KMS-11 (cell line): ENCODE measurements around the gene HMX2.

Experiments
- H2AFZ ChIP-seq: fragments of 200-600 bp; sonication (generic); 2 replicates; pipeline ENCODE4 v1.6.1; 2016; ENCODE audit warnings: antibody characterized with exemption, mixed run types, low read depth
- H3K27ac ChIP-seq: fragments of 200-600 bp; sonication (generic); 2 replicates; pipeline ENCODE4 v1.6.1; 2016; ENCODE audit warnings: mild to moderate bottlenecking, mixed run types
- H3K27me3 ChIP-seq: fragments of 200-600 bp; sonication (generic); 2 replicates; pipeline ENCODE4 v1.6.1; 2017; ENCODE audit warnings: mild to moderate bottlenecking, low read depth, mixed run types, moderate library complexity; ENCODE audit not compliant: insufficient read depth
- H3K36me3 ChIP-seq: fragments of 200-600 bp; sonication (generic); 2 replicates; pipeline ENCODE4 v1.6.1; 2017; ENCODE audit warnings: mild to moderate bottlenecking, mixed run types; ENCODE audit not compliant: insufficient read depth
- H3K4me1 ChIP-seq: fragments of 200-600 bp; sonication (generic); 2 replicates; pipeline ENCODE4 v1.6.1; 2016; ENCODE audit warnings: mild to moderate bottlenecking, low read depth, mixed run types; ENCODE audit not compliant: poor library complexity, severe bottlenecking
- H3K4me2 ChIP-seq: fragments of 200-600 bp; sonication (generic); 2 replicates; pipeline ENCODE4 v1.7.0; 2016; ENCODE audit warnings: mild to moderate bottlenecking, mixed run types
- H3K4me3 ChIP-seq: fragments of 200-600 bp; sonication (generic); IDR thresholded peaks from 2 replicates; pipeline ENCODE4 v1.6.1; 2017; ENCODE audit warnings: low read depth, low read length, mixed read lengths; ENCODE audit not compliant: insufficient read depth
- H3K79me2 ChIP-seq: fragments of 200-600 bp; sonication (generic); 2 replicates; pipeline ENCODE4 v1.6.1; 2016; ENCODE audit warnings: low read depth, mixed run types; ENCODE audit not compliant: insufficient read depth
- H3K9ac ChIP-seq: fragments of 200-600 bp; sonication (generic); 2 replicates; pipeline ENCODE4 v1.6.1; 2016; ENCODE audit warnings: mild to moderate bottlenecking, mixed run types
- H4K20me1 ChIP-seq: fragments of 200-600 bp; sonication (generic); 2 replicates; pipeline ENCODE4 v1.6.1; 2016; ENCODE audit warnings: mild to moderate bottlenecking, mixed run types; ENCODE audit not compliant: insufficient read depth
- TF ChIP-seq, protein P1 (sequence below): fragments of 200-600 bp; sonication (generic); conservative IDR thresholded peaks from 2 replicates; pipeline ENCODE4 v1.6.1; 2017; ENCODE audit warnings: low read depth, mild to moderate bottlenecking, antibody characterized with exemption, low read length, moderate library complexity, mixed read lengths

HMX2 gene

GRCh38 chr10:123143825-123144168 lies 4.1 kb upstream of the HMX2 start:
- no peak overlapping the region for H2AFZ ChIP-seq
- H3K79me2 ChIP-seq, result no peaks in the 10 kb centered on the region
- H3K4me1 ChIP-seq, result no peaks in the 10 kb centered on the region
- no peaks in the 10 kb centered on the region for H4K20me1 ChIP-seq
- H3K27ac ChIP-seq, result no peak overlapping the region
- no peaks in the 10 kb centered on the region for H3K36me3 ChIP-seq
- TF ChIP-seq, protein P1, sequence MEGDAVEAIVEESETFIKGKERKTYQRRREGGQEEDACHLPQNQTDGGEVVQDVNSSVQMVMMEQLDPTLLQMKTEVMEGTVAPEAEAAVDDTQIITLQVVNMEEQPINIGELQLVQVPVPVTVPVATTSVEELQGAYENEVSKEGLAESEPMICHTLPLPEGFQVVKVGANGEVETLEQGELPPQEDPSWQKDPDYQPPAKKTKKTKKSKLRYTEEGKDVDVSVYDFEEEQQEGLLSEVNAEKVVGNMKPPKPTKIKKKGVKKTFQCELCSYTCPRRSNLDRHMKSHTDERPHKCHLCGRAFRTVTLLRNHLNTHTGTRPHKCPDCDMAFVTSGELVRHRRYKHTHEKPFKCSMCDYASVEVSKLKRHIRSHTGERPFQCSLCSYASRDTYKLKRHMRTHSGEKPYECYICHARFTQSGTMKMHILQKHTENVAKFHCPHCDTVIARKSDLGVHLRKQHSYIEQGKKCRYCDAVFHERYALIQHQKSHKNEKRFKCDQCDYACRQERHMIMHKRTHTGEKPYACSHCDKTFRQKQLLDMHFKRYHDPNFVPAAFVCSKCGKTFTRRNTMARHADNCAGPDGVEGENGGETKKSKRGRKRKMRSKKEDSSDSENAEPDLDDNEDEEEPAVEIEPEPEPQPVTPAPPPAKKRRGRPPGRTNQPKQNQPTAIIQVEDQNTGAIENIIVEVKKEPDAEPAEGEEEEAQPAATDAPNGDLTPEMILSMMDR, result no peak
- H3K4me3 ChIP-seq, result no peak overlapping the region
- H3K4me2 ChIP-seq, result no peak overlapping the region
- no peaks in the 10 kb centered on the region for H3K27me3 ChIP-seq
- no peak overlapping the region for H3K9ac ChIP-seq

- H3K4me1 ChIP-seq, result no peaks in the 10 kb centered on the region
- TF ChIP-seq, protein P1, result no peak
- no peaks in the 10 kb centered on the region for H4K20me1 ChIP-seq
- H3K27ac ChIP-seq, result no peak overlapping the region
- no peak overlapping the region for H2AFZ ChIP-seq
- no peak overlapping the region for H3K9ac ChIP-seq
- H3K36me3 ChIP-seq, result no peaks in the 10 kb centered on the region
- no peaks in the 10 kb centered on the region for H3K27me3 ChIP-seq
- H3K4me3 ChIP-seq, result no peak overlapping the region
- no peak overlapping the region for H3K4me2 ChIP-seq
- H3K79me2 ChIP-seq, result no peaks in the 10 kb centered on the region
Observed at GRCh38 chr10:123144697-123145541, 3.0 kb upstream of the HMX2 start.

DNA sequence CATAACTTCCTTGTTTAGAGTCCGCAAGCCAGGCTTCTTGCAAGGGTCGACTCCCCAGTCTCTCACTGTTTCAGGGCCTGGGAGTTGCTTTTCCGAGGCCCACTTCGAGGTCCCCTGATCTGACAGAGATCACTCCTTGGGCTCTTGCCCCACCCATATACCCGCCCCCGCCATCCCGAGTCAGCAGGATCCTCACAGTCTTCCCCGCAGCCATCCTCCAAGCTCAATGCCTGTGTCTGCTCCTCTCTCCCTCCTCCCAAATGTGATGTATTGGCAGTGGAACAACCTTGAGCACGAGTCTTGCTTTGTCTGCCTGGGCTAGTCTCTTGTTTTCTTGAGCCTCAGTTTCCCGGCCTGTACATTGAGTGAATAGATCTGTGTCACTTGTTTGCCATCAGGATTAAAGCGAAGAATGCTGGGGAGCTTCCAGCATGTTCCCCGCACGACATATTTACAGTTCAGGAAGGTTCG lies 2.4 kb upstream of the HMX2 start:
- TF ChIP-seq, protein P1, result no peak
- Histone ChIP-seq H3K4me2 (no peak overlapping the region), H3K4me3 (no peak overlapping the region), H2AFZ (no peak overlapping the region), H3K27me3 (no peaks in the 10 kb centered on the region), H3K79me2 (no peaks in the 10 kb centered on the region), H3K4me1 (no peaks in the 10 kb centered on the region), H3K27ac (no peak overlapping the region), H3K36me3 (no peaks in the 10 kb centered on the region), H3K9ac (no peak overlapping the region), H4K20me1 (no peaks in the 10 kb centered on the region)

DNA sequence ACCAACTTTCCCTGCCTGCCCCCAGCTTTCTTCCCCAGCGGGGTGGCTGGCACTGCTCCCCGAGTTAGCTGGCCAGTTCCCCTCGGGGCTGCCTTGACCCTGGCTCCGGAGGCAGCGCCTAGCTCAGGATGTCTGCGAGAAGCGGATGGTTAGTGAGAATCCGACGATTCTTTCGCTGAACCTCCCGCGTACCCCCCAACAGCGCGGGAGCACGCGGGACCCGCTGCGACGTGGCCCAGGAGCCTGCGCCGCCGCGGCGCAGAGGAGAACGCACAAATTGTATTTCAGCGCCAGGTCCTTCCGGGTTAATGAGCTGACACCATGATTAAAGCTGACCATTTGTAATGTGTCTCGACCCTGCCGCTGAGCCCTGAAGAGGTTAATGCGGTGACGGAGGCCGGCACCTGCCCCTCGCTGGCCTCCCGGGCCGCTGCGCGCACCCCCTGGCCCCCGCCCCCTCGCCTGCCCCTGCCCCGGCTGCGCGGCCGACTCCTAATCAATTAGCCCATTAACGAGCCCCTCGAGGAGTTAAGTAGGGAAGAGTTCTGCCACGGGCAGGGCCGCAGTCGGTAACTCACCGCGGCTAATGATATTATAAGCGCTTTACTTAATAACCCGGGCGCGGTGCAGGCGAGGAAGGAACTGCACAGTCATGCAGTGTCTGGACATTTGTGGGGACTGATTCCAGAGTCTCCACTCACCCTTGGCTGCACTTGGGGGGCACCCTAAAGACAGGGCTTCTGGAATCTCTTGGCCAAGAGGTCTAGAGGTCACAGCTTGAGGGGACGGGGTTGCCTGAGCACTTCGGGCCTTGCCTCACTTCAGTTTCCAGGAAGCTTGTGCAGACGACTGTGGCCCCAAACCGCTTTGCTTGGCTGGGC lies 1.7 kb upstream of the HMX2 start:
- TF ChIP-seq, protein P1, result no peak

More for the DNA sequence above, 1.7 kb upstream of the HMX2 start:
- H4K20me1 ChIP-seq, result no peaks in the 10 kb centered on the region
- H3K4me3 ChIP-seq, result no peak overlapping the region
- H3K79me2 ChIP-seq, result no peaks in the 10 kb centered on the region
- no peaks in the 10 kb centered on the region for H3K36me3 ChIP-seq
- H3K27me3 ChIP-seq, result no peaks in the 10 kb centered on the region
- H2AFZ ChIP-seq, result no peak overlapping the region
- no peak overlapping the region for H3K9ac ChIP-seq
- no peak overlapping the region for H3K4me2 ChIP-seq
- H3K27ac ChIP-seq, result no peak overlapping the region
- no peaks in the 10 kb centered on the region for H3K4me1 ChIP-seq
